Epithelial cell of umbilical artery (primary cell): ENCODE data around the gene NHSL1. TPM values are rescaled to one million over a fixed set of nuclear protein-coding genes. Genes with fewer than 3 reads are reported as not detected.

ENCODE experiments used
- total RNA-seq: library from RNA; depleted of rRNA; stranded (reverse); fragments of >200 nt; gene quantifications from 2 replicates; pipeline ENCODE4 v1.2.3, GENCODE V29; 2014

NHSL1 gene
- 18.7 and 22.7 TPM in 2 replicates for total RNA-seq

GRCh38 chr6:138499303-138500018 lies at the start of gene NHSL1:
Gene NHSL1 (minus strand): TSS chr6:138499494. CDS start chr6:138499290, 204 bp downstream.

GRCh38 chr6:138403801-138404665 lies 95.3 kb downstream of the NHSL1 start, which contains the start of gene HEBP2:
Gene HEBP2 (plus strand): TSS chr6:138404223. CDS start chr6:138404496, 273 bp downstream.

GRCh38 chr6:138377844-138378243 lies 121.5 kb downstream of the NHSL1 start, which contains the start of gene SMIM28:
Gene SMIM28 (plus strand): TSS chr6:138377905. CDS start chr6:138378073, 168 bp downstream.

Other genes with a start within 250 kb of the NHSL1 start
- gene SMIM28, start 121.6 kb downstream of the NHSL1 start, total RNA-seq, result not detected in 2 replicates
- 17.2 and 47.7 TPM in 2 replicates for gene HEBP2, start 95.3 kb downstream of the NHSL1 start, total RNA-seq